Measurements from ENCODE around the gene MVP.

MVP gene

DNA sequence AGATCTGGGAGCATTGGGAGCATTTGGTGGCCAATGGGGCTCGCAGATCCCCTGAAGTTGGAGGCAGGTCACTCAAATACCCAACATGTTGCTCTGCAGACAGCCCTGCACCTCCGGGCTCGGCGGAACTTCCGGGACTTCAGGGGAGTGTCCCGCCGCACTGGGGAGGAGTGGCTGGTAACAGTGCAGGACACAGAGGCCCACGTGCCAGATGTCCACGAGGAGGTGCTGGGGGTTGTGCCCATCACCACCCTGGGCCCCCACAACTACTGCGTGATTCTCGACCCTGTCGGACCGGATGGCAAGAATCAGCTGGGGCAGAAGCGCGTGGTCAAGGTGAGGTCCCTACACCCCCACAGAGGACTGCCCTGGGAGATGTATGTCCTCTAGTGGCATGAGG, 16.4 kb downstream of the MVP start:
- H3K4me3 ChIP-seq (ENCODE audit: low read depth, low read length): no peak overlapping the region
- no peak for DNase-seq (ENCODE audit: low read depth)
- TF ChIP-seq CTCF (IDR thresholded peaks at IDR 0.05; ENCODE audit: control insufficient read depth, extremely low read depth, insufficient read depth): no peak

DNA sequence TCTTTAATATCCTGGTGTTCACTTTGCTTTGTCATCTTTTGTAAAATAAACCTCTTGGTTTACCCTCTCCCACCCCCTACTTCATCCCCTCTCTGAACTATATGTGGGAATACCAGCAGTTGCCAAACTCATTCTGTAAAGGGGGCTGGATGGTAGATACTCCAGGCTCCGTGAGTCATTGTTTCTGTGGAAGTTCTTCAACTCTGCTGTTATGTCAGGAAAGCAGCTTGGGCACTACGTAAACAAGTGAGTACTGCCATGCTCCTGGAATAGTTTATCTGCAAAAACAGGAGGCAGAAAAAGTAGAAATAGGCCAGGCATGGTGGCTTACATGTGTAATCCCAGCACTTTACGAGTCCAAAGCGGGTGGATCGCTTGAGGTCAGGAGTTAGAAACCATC, 17.6 kb downstream of the MVP start:
- no peak overlapping the region for H3K4me3 ChIP-seq (ENCODE audit: low read depth, low read length)
- no peak for TF ChIP-seq CTCF (IDR thresholded peaks at IDR 0.05; ENCODE audit: control insufficient read depth, extremely low read depth, insufficient read depth)
- no peak for DNase-seq (ENCODE audit: low read depth)

DNA sequence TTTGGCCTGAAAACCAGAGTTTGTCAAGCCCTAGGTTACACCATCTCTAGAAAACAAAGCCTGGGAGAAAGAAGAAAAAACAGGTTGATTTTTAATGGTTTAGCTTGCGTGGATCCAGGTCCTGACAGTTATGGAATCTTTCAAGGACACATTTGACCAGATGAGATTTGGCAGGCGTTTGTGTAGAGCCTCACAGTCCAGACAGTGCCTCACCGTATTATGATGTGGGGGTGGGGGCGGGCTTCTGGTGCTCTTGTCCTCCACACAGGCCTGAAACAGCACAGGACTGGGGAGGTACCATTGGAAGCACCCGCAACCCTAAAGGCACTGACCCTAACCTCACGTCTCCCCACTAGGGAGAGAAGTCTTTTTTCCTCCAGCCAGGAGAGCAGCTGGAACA, 19.6 kb downstream of the MVP start:
- no peak for TF ChIP-seq CTCF (IDR thresholded peaks at IDR 0.05; ENCODE audit: control insufficient read depth, extremely low read depth, insufficient read depth)
- no peak for DNase-seq (ENCODE audit: low read depth)
- H3K4me3 ChIP-seq (ENCODE audit: low read depth, low read length): no peak overlapping the region

- no peak overlapping the region for H3K4me3 ChIP-seq (ENCODE audit: low read depth, low read length)
- TF ChIP-seq CTCF (IDR thresholded peaks at IDR 0.05; ENCODE audit: control insufficient read depth, extremely low read depth, insufficient read depth): no peak
- DNase-seq (ENCODE audit: low read depth): no peak
Observed at GRCh38 chr16:29840240-29840639, 20.0 kb downstream of the MVP start.

DNA sequence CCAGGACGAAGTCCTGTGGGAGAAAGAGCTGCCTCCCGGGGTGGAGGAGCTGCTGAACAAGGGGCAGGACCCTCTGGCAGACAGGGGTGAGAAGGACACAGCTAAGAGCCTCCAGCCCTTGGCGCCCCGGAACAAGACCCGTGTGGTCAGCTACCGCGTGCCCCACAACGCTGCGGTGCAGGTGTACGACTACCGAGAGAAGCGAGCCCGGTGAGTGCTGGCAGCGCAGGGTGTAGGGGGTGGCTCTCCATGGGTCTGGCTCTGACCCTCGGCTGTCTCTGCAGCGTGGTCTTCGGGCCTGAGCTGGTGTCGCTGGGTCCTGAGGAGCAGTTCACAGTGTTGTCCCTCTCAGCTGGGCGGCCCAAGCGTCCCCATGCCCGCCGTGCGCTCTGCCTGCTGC, 21.4 kb downstream of the MVP start:
- H3K4me3 ChIP-seq (ENCODE audit: low read depth, low read length): no peak overlapping the region
- DNase-seq (ENCODE audit: low read depth): no peak
- no peak for TF ChIP-seq CTCF (IDR thresholded peaks at IDR 0.05; ENCODE audit: control insufficient read depth, extremely low read depth, insufficient read depth)

DNA sequence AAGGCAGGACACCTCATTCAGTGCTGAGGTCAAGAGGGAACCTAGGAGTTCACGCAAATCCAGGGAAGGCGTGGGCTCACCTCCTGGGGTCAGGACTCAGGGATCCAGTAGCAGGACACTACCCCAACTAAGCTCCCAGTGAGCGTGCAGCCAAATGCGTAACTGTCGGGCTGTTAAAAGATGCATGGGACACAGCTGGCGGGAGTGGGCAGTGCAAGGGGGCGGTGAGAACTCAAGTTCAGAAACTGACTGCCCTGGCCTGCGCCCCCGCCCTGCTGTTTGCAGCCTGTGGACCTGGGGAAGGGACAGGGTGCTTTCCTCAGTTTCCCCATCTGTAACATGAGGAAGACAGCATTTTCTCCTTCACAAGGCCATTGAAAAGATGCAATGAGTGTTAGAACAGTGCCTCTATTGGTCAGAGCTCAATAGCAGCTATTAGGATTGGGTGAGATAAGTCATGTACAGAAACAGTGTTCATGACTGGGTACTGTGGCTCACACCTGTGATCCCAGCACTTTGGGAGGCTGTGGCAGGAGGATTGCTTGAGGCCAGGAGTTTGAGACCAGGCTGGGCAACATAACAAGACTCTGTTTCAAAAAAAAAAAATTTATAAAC, 22.6 kb downstream of the MVP start:
- TF ChIP-seq CTCF (IDR thresholded peaks at IDR 0.05; ENCODE audit: control insufficient read depth, extremely low read depth, insufficient read depth): no peak
- no peak for DNase-seq (ENCODE audit: low read depth)
- H3K4me3 ChIP-seq (ENCODE audit: low read depth, low read length): no peak overlapping the region

DNA sequence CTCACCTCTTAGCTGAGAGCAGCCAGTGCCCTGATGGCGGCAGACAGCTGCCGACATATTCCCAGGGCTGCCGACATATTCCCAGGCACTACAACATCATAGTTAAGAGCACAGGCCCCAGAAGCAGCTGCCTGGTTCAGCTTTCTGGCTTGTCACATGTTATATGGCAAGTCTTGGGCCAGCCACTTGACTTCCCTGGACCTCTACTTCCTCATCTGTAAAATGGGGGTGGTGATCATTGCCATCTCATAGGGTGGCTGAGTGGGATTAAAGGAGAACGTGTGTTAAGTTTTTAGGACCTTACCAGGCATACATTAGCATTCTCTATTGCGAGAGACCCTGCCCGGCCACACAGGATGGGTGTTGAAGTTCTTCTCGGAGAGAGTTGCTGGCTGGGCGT, 23.7 kb downstream of the MVP start:
- H3K4me3 ChIP-seq (ENCODE audit: low read depth, low read length): no peak overlapping the region
- DNase-seq (ENCODE audit: low read depth): no peak
- TF ChIP-seq CTCF (IDR thresholded peaks at IDR 0.05; ENCODE audit: control insufficient read depth, extremely low read depth, insufficient read depth): no peak
